GM12878 (cell line): Measurements from ENCODE around the gene CIAPIN1. TPM values are rescaled to one million over a fixed set of nuclear protein-coding genes. Genes with fewer than 3 reads are reported as not detected.

Experiments
- ATAC-seq: fragments of 200-7000 bp; cut with Tn5 transposase; 3 replicates; pipeline ENCODE4 v1.9.1; 2020; ENCODE audit warnings: mild to moderate bottlenecking, moderate library complexity
- BruUV-seq: library from RNA; stranded (reverse); fragments of 400-500 nt; replicated peaks from 2 replicates; lab custom pipeline; 2021; lab: Mats Ljungman, UMichigan
- CTCF ChIA-PET: fragments of 300-600 bp; sonication (Branson Sonifier 250); formaldehyde crosslinking; extraction: SDS; loops from one replicate; lab custom pipeline; 2021; ENCODE audit warnings: inconsistent platforms; lab: Yijun Ruan, JAX
- POLR2A ChIA-PET: fragments of 350-600 bp; formaldehyde crosslinking; extraction: SDS; loops from one replicate; lab custom pipeline; 2021; ENCODE audit warnings: inconsistent platforms; lab: Charles Lee
- RAD21 ChIA-PET: fragments of 300-600 bp; sonication (Branson Sonifier 250); formaldehyde crosslinking; loops from one replicate; lab custom pipeline; 2023; ENCODE audit warnings: antibody characterized with exemption; ENCODE audit not compliant: unreplicated experiment; lab: Charles Lee
- SMC1A ChIA-PET: fragments of 300-600 bp; sonication (Branson Sonifier 250); formaldehyde crosslinking; loops from one replicate; lab custom pipeline; 2023; ENCODE audit not compliant: unreplicated experiment, uncharacterized antibody; lab: Charles Lee
- DNase-seq: peaks from one replicate; pipeline ENCODE4 v3.0.0-alpha.2; 2011; ENCODE audit warnings: low read depth, low spot score
- FAIRE-seq: peaks from 3 replicates; lab custom pipeline; 2011; peaks lifted over from hg19 to GRCh38; lab: Jason Lieb, UNC
- H2AFZ ChIP-seq: 2 replicates; pipeline ENCODE4 v1.6.0; 2011; ENCODE audit warnings: low read depth, low read length, control low read depth; ENCODE audit not compliant: control insufficient read depth
- H3K27ac ChIP-seq: 2 replicates; pipeline ENCODE4 v1.5.1; 2011; ENCODE audit warnings: control low read depth; ENCODE audit not compliant: control insufficient read depth, insufficient read depth
- H3K27me3 ChIP-seq, 2 experiments: replicated peaks in 1 of 2; 2 replicates each; pipeline versions ENCODE4 v1.6.0 to v1.6.1; 2011; ENCODE audit warnings: low read length in 1 of 2; ENCODE audit not compliant: control insufficient read depth in 2 of 2, insufficient read depth in 2 of 2
- H3K36me3 ChIP-seq, 2 experiments: 2 replicates each; pipeline ENCODE4 v1.5.1; 2011; ENCODE audit warnings: low read length in 1 of 2; ENCODE audit not compliant: control insufficient read depth in 2 of 2, insufficient read depth in 2 of 2
- H3K4me1 ChIP-seq: 2 replicates; pipeline ENCODE4 v1.6.1; 2011; ENCODE audit warnings: mild to moderate bottlenecking, low read length, moderate library complexity, mixed read lengths; ENCODE audit not compliant: control insufficient read depth, insufficient read depth
- H3K4me2 ChIP-seq: 2 replicates; pipeline ENCODE4 v1.6.0; 2011; ENCODE audit warnings: control low read depth; ENCODE audit not compliant: control insufficient read depth, insufficient read depth
- H3K4me3 ChIP-seq: fragments of 200-600 bp; sonication (generic); 2 replicates; pipeline ENCODE4 v1.5.1; 2016
- H3K79me2 ChIP-seq: 2 replicates; pipeline ENCODE4 v1.6.0; 2011; ENCODE audit warnings: low read length; ENCODE audit not compliant: control insufficient read depth, insufficient read depth
- H3K9ac ChIP-seq: 2 replicates; pipeline ENCODE4 v1.8.0; 2011; ENCODE audit warnings: low read length, control low read depth, mixed read lengths; ENCODE audit not compliant: control insufficient read depth, insufficient read depth
- H3K9me3 ChIP-seq: replicated peaks from 3 replicates; pipeline ENCODE4 v1.5.1; 2011; ENCODE audit warnings: mild to moderate bottlenecking, low read length; ENCODE audit not compliant: control insufficient read depth, insufficient read depth
- H4K20me1 ChIP-seq: 2 replicates; pipeline ENCODE4 v1.6.0; 2011; ENCODE audit not compliant: control insufficient read depth, insufficient read depth
- CUX1 ChIP-seq: IDR thresholded peaks from 2 replicates; pipeline ENCODE4 v1.6.1; 2012; ENCODE audit warnings: improper control_type of control experiment, low read depth, low read length; ENCODE audit not compliant: insufficient replicate concordance
- E4F1 ChIP-seq: fragments of 450-650 bp; IDR thresholded peaks from 2 replicates; pipeline ENCODE4 v1.6.1; 2018; ENCODE audit warnings: borderline replicate concordance, mild to moderate bottlenecking; ENCODE audit not compliant: partially characterized antibody
- IRF5 ChIP-seq: fragments of 450-650 bp; IDR thresholded peaks from 2 replicates; pipeline ENCODE4 v1.6.1; 2017; ENCODE audit warnings: borderline replicate concordance
- MTA2 ChIP-seq: fragments of 450-650 bp; IDR thresholded peaks from 2 replicates; pipeline ENCODE4 v1.6.1; 2016; ENCODE audit warnings: low read depth, mild to moderate bottlenecking, moderate library complexity
- MTA3 ChIP-seq: IDR thresholded peaks from 2 replicates; pipeline ENCODE4 v1.6.1; 2012; ENCODE audit warnings: low read length, inconsistent platforms, borderline replicate concordance
- PAX8 ChIP-seq: fragments of 450-650 bp; IDR thresholded peaks from 2 replicates; pipeline ENCODE4 v1.6.1; 2017; ENCODE audit warnings: mild to moderate bottlenecking, moderate library complexity
- RBBP5 ChIP-seq: fragments of 200-600 bp; sonication (generic); conservative IDR thresholded peaks from 2 replicates; pipeline ENCODE4 v1.6.1; 2016
- RUNX3 ChIP-seq: IDR thresholded peaks from 2 replicates; pipeline ENCODE4 v1.6.1; 2012; ENCODE audit warnings: low read length, inconsistent platforms
- TBL1XR1 ChIP-seq: IDR thresholded peaks from 2 replicates; pipeline ENCODE4 v1.6.1; 2012; ENCODE audit warnings: low read depth, low read length, improper control_type of control experiment
- ZNF217 ChIP-seq: fragments of 450-650 bp; IDR thresholded peaks from 2 replicates; pipeline ENCODE4 v1.6.1; 2017; ENCODE audit warnings: antibody characterized with exemption, mild to moderate bottlenecking
- WGBS: methylation state at CpG from one replicate; pipeline ENCODE4 v1.1.6; 2016; ENCODE audit warnings: low lambda C conversion rate; ENCODE audit not compliant: insufficient replicate concordance, insufficient coverage; ENCODE audit errors: missing lambda C conversion rate; 5-methylcytosine and 5-hydroxymethylcytosine counted together
- in situ Hi-C: fragments of 300-500 bp; cut with MboI; formaldehyde crosslinking; loops from 9 replicates; pipeline ENCODE4 v1.14.3; 2018; ENCODE audit warnings: mixed read lengths
- intact Hi-C: fragments of 100-400 bp; cut with micrococcal nuclease; formaldehyde crosslinking; loops from one replicate; pipeline ENCODE4 v1.14.2; 2022; ENCODE audit not compliant: unreplicated experiment
- polyA plus RNA-seq, 11 experiments: library from polyadenylated mRNA; depleted of rRNA in 4 of 11; unstranded in 6 of 11; stranded (reverse) in 5 of 11; fragments of >200 nt; fragmentation: Nextera tagmentation in 4 of 11; fragmentation: Illumina TruSeq in 1 of 11; extraction: Ambion mirVana in 4 of 11; extraction: Trizol in 1 of 11; gene quantifications; 1 replicate in 1 of 11; 2 replicates in 10 of 11; pipeline versions ENCODE4 v1.2.1 to v1.2.3, GENCODE V29; 2011 to 2016; ENCODE audit warnings: inconsistent platforms in 2 of 11, missing spikeins in 2 of 11, low read depth in 1 of 11
- total RNA-seq, 4 experiments: library from RNA; depleted of rRNA in 3 of 4; stranded (reverse); fragments of >200 nt in 3 of 4; fragmentation: Illumina TruSeq in 1 of 4; extraction: Trizol in 1 of 4; gene quantifications; 2 replicates each; pipeline versions ENCODE4 v1.2.1 to v1.2.3, GENCODE V29; 2013 to 2021
- TF ChIP-seq, protein P1 (sequence below): fragments of 150-350 bp; IDR thresholded peaks from 2 replicates; pipeline ENCODE4 v1.6.1; 2016; ENCODE audit warnings: low read depth, low read length

The CIAPIN1 gene
- total and polyA plus RNA-seq, 10 of the 15 experiments (the other 5 are each of a cell fraction or from before 2014, with no cell fraction given): 46.2 to 150 (median 54.3) TPM

- in situ Hi-C loops: loop anchor here (5.0 kb wide), 2 partner anchors 101 to 114 kb away; no protein-coding TSS in a partner anchor
- Histone ChIP-seq H3K79me2 (no peaks in the 10 kb centered on the region), H3K4me2 (no peak overlapping the region), H3K27me3 (no peaks in the 10 kb centered on the region), H3K9me3 (no peaks in the 10 kb centered on the region), H3K4me3 (no peak overlapping the region), H4K20me1 (no peaks in the 10 kb centered on the region), H2AFZ (peak overlapping the region; percentile 90; the same call in 1 of the 2 replicates), H3K9ac (no peak overlapping the region), H3K27ac (no peak overlapping the region), H3K36me3 (no peaks in the 10 kb centered on the region), H3K4me1 (peaks cover 45% of the 10 kb centered on the region)
- SMC1A ChIA-PET: interaction anchor here (0.7 to 5.8 kb wide), 19 partner anchors 11 to 113 kb away, joined by 3 to 283 read pairs (median 5); partner anchors contain the start of genes CCL17 and CX3CL1
- BruUV-seq: no TSS peak
- POLR2A ChIA-PET: interaction anchor here (0.6 to 3.7 kb wide), 6 partner anchors 38 to 114 kb away, joined by 3 to 65 read pairs (median 4); partner anchors contain the start of genes CCL22 and CX3CL1
- CTCF ChIA-PET: interaction anchor here (0.7 to 14.6 kb wide), 34 partner anchors 10 to 320 kb away, joined by 3 to 632 read pairs (median 6); partner anchors contain the start of genes ADGRG5, ARL2BP, CIAPIN1 and COQ9
- intact Hi-C loops: loop anchor here (2.0 kb wide), 2 partner anchors 75 to 171 kb away; partner anchors contain the start of gene ARL2BP
- RAD21 ChIA-PET: interaction anchor here (0.6 to 7.5 kb wide), 27 partner anchors 10 to 324 kb away, joined by 3 to 293 read pairs (median 4); partner anchors contain the start of genes CCL22, CIAPIN1, COQ9 and CPNE2
- ATAC-seq (peak; percentile 4), DNase-seq (no peak), FAIRE-seq (no peak)
- WGBS: 63% methylated on average over 11 of the region's 16 CpGs
- TF ChIP-seq MTA3 (no peak), CUX1 (no peak), E4F1 (no peak), PAX8 (no peak), TBL1XR1 (no peak), MTA2 (no peak), IRF5 (no peak), ZNF217 (no peak), RUNX3 (no peak), RBBP5 (no peak)
- TF ChIP-seq, protein P1, sequence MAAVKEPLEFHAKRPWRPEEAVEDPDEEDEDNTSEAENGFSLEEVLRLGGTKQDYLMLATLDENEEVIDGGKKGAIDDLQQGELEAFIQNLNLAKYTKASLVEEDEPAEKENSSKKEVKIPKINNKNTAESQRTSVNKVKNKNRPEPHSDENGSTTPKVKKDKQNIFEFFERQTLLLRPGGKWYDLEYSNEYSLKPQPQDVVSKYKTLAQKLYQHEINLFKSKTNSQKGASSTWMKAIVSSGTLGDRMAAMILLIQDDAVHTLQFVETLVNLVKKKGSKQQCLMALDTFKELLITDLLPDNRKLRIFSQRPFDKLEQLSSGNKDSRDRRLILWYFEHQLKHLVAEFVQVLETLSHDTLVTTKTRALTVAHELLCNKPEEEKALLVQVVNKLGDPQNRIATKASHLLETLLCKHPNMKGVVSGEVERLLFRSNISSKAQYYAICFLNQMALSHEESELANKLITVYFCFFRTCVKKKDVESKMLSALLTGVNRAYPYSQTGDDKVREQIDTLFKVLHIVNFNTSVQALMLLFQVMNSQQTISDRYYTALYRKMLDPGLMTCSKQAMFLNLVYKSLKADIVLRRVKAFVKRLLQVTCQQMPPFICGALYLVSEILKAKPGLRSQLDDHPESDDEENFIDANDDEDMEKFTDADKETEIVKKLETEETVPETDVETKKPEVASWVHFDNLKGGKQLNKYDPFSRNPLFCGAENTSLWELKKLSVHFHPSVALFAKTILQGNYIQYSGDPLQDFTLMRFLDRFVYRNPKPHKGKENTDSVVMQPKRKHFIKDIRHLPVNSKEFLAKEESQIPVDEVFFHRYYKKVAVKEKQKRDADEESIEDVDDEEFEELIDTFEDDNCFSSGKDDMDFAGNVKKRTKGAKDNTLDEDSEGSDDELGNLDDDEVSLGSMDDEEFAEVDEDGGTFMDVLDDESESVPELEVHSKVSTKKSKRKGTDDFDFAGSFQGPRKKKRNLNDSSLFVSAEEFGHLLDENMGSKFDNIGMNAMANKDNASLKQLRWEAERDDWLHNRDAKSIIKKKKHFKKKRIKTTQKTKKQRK: no peak
Observed at GRCh38 chr16:57416084-57416483, 31.1 kb downstream of the CIAPIN1 start.
